Stimulated activated CD4-positive, alpha-beta T cell treated with anti-CD3 and anti-CD28 coated beads, Interleukin-15, amount 100 ng/mL, for 48 hours (primary cell): ENCODE measurements around the gene CEP104.

Experiments used
- DNase-seq, 2 donors: peaks; one replicate each; pipeline ENCODE4 v3.0.0-alpha.2; 2020; ENCODE audit warnings: low read depth in 2 of 2

CEP104 gene

DNA sequence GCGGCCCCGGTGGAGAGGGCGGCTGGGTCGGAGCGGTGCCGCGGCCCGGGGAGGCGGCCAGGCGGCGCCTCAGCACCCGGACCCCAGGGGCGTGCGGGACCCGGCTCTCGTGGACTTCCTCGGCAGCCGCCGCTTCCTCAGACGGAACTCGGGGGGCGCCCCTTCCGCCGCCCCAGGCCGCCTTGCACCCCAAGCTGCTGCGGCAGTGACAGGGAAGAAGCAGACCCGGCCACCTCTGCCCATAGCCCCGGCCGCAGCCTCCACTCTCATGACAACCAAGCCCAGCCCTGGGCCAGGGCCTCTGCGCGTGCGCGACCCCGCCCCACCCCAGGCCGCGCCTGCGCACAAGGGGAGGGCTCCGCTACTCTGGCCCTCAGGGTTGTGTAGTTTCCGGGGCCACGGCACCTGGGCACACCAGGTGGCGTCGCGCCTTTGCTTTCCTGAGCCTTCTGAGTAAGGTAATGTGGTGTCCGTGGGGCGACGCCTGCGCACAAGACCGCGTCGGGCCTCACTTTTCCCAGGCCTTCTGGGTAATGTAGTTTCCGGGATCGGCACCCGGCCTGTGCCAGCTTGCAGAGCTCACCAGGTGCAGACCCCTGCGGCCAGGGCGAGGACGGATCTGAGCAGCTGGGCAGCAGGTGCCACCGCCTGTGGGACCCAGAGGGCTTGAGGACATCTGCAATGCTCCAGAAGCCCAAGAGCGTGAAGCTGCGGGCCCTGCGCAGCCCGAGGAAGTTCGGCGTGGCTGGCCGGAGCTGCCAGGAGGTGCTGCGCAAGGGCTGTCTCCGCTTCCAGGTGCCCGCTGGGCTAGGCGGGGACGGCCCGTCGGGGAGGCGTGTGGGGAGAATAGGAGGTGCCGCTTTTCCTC is at the start of gene CEP104, which contains the start of gene DFFB:
Gene CEP104 (minus strand): TSS at position 289 of the 868 bp plus-strand sequence. CDS start 4,804 bp downstream, outside the sequence.
Gene DFFB (plus strand): TSS at position 554 of the 868 bp plus-strand sequence. CDS start 128 bp downstream, at position 682.
- peak; percentile 92 to 95 for DNase-seq

GRCh38 chr1:3906672-3907020 is 49.6 kb upstream of the CEP104 start:
- DNase-seq: no peak

DNA sequence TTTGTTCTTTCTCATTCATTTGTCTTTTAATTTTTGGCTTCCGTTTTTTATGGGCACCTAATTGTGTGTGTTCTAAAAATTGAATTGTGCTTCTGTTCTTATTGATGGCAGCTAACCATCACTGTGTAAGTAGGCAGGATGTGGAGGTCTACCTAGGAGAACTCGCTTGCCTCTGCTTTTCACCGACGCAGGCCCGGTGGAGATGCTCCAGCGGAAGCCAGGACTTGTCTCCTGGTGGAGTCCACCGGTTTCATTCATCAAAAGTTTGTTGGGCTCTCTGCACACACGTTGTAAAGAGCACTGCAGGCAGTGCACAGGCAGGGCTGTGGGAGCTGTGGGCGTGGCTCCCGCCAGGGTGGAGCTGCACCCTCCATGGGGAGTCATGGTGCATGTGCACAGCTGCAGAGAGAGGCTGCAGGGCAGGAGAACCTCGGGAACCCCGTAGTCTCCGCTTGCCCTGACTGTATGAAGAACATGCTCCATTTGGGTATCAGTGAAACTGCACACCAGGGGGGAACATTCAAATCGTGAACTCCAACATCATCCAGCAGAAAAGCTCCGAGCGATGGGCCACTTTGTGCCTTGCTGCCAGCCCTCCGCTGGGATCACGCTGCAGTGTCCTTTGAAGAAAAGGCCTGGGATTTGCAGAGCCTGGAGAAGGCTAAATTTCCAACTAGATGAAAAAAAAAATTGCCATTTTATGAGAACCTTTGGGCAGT is 49.1 kb upstream of the CEP104 start:
- no peak for DNase-seq

GRCh38 chr1:3905266-3905952 is 48.4 kb upstream of the CEP104 start:
- DNase-seq: no peak

DNA sequence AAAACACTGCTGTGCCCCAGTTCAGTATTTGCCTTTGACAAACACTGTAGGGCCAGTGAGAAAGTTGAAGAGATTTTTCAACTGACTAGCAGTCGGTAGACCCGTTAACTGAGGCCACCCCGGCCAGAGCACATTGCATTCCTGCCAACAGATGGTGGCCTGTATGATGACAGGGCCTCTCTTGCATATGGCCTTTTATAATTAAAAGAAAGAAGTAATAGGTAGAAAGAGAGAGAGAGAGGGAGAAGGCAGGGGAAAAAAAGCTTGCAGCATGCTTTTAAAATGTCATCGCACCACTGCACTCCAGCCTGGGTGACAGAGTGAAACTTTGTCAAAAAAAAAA is 47.8 kb upstream of the CEP104 start:
- DNase-seq: no peak

DNA sequence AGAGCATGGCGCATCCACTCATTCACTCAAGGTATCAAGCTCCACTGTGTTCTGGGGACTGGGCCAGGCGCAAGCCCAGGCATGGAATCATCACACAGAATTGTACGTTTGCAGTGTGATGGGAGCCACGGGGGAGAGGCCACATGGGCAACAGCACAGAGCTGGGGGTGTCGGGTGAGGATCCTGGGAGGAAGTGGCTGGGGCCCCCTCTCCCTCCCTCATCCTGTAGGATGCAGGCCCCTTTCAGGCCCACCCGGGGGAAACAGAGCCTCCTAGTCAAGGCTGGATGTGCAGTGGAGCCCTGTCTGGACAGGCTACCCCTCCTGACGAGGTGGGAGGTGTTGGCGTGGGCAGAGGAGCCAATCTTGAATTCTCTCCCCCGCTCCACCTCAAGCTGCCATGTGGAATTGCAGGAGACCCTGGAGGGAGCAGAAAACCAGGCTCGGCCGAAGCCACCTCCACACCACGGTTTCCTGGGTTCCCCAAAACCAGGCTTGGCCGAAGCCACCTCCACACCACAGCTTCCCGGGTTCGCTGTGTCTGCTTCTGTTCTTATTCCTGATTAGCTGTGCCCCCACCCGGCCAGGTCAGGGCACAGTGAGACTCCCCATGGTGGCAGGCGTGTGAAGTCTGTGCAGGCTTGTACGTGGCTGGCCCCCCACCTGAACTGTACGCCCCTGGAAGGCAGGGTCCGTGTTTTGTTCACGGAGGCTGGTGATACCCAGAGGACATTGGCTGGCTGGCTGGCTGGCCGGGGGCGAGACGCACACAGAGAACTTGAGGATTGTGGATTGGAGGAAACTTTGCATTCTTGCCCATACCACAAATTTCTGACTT is 47.2 kb upstream of the CEP104 start:
- no peak for DNase-seq

DNA sequence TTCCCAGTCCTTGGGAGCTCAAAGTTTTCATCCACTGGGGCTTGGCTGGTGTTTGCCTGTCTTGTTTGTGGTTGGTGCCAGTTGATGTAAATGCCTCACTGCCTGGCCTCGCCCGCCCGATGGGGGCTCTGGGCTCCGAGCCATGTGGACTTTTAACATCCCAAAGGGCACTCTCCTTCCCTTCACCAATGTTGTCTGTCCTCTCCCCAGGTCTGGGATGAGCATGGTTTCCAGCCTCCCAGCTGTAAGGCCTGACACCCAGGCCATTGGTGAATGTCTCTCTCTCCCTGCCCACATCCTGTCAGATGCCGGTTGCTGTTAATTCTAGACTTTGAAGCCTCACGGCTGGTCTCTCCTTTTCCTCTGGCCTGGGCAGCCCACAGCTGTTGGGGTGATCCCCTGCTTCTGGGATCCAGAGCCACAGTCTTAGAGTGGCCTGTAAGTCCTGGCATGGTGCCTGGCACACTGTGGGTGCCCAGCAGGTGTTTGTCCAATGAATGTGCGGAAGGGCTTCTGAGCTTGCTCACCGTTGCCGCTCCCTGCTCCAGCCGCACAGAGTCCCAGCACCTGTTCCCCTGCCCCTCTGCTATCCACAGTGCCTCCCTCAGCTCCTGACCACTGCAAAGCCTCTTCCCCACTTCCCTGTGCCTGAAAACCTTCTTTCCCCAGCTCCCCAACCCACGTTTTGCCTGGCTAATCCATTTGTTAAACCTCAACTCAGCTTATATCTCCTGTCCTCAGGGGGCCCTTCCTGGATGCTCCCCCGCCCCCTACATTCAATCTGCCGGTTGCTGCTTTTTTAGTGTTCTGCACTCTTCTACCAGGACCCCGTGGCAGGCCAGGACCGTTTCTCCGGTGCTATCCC is 46.4 kb upstream of the CEP104 start:
- no peak for DNase-seq

DNA sequence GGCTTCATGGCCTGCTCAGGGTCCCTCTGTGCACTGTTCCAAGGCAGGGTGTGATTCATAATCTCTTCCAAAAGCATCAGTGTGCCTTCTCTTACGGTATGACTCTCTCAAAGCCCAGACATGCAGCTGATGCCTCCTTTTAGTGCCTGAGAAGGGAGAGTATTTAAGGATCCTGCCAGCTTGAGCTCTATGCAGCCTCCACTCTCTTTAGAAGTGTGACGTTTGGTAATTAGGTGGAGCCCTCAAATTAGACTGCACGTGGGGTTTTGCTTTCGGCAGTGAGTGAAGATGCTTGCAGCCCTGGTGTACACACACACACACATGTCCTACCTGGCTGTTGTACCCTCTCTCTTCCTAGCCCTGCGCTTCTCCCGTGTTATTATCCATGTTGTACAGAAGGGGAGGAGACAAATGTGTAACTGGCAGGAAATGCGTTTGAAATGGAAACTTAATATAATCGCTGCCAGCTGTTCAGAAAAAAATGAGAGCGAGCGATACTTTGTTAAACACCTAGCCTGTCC is 45.6 kb upstream of the CEP104 start:
- no peak for DNase-seq

- DNase-seq: no peak
Measured at GRCh38 chr1:3902111-3902511, 45.1 kb upstream of the CEP104 start.

GRCh38 chr1:3900969-3901529 is 44.0 kb upstream of the CEP104 start:
- peak; percentile 80 to 86 for DNase-seq

GRCh38 chr1:3900150-3900968 is 43.3 kb upstream of the CEP104 start, which contains the start of gene C1orf174:
C1orf174 (minus strand) TSS chr1:3900272; CDS start chr1:3900186, 86 bp downstream.
- DNase-seq: peak; percentile 85 to 87

- peak in 1 of 2 donors; percentile 13 for DNase-seq
Measured at GRCh38 chr1:3899754-3900149, 42.7 kb upstream of the CEP104 start.

DNA sequence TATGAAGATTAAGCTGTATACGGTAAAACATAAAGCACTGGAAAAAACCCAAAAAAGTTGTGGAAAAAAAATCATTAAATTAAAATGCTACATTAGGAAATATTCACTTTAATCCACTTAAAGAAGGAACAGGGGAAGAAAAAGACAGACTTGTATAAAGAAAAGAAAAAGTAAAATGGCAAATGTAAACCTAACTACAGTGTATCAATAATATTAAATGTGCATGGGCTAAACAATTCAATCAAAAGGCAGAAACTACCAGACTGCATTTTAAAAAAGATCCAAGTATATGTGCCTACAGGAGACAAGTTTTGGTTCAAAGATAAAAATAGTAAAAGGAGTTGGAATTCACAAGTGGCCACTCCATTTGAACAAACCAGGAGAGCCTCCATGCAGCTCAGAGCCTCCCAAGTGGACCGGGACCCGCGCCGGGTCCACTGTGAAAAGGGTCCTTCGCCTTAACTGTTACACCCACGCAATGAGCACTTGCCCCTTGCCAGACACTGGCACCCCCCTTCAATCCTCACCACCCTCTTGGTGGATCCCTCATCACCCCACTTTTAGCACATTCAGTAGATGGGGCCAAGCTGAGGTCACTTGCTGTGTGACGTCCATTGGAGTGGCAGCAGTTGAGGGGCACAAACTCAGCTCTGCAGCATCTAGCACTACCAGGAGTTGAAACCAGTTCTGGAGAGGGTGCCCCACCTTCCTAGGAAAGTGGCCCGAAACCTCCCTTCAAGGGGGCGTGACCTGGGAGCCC is 42.2 kb upstream of the CEP104 start:
- no peak for DNase-seq

DNA sequence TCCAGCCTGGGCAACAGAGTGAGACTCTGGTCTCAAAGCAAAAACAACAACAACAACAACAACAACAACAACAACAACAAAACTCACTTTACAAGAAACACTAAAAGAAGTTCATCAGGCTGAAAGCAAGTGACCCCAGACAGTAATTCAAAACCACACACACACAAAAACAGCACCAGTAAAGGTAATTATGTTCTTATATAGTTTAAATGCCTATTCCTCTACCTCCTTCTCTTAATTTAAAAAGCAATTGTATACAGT is 41.4 kb upstream of the CEP104 start:
- DNase-seq: no peak

DNA sequence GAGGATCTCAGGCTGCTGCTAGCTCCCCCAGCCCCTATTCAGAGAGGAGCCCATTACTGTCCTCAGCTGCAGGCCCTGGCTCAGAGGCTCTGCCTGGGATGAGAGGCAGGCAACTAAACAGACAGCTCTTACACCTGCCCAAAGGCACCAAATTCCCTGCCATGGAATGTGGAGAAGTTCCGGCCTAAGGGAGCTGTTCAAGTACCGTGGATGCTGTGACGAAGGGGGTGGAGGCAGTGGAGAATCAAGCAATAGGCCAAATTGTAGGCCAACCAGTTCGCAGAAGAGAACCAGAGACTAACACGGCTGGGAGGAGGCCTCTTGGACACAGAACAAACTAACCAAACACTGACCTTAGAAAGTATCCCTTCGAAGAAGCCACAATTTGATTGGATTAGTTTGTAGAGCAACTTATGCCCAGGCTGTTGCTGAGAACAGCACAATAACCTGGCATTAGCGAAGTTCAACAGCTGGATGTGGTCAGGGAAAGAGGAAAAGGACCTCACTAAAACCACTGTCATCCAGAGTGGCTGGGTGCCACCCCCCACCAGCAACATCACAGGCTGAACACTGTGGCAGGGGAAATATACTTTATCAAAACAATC is 39.5 kb upstream of the CEP104 start:
- DNase-seq: no peak

DNA sequence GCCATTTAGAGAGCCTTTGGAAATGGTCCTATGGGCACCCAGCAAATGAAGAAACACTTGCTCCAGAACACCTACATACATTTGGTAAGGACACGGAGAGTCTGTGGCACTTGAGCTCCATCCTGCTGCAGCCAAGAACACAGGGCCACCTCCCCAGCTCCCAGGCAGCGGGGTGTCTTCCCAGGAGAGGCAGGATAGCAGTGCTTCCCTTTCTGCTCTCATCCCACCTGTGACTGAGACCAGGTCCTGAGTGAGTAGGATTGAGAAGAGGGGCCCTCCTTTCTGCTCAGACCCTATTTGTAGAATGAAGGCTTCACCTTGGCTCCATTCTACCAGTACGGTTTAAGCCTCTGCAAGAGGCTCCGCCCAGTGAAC is 38.9 kb upstream of the CEP104 start:
- DNase-seq: no peak

- DNase-seq: no peak
Measured at GRCh38 chr1:3895279-3895950, 38.4 kb upstream of the CEP104 start.
